ENCODE data around the gene CENPV.

Gene CENPV

DNA sequence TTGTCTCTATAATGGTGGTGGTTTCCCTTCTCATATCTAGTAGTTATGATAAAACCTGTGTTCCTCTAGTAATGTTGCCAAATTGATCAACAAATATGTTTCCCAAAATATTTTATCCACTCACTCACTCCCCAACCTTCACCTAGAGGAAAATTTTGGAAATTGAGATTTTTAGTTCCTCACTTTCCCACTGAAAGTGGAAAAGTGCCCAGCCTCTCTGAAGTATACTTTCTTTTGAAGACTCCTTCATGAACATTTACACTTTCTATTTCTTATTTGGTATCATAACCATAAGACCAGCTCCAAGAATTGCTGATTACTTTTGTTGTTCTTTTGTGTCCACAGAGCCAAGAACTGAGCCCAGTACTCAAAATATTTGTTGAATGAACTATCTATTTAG, 5.1 kb upstream of the CENPV start:
- H3K27ac ChIP-seq, result no peak overlapping the region
- TF ChIP-seq, protein P1, sequence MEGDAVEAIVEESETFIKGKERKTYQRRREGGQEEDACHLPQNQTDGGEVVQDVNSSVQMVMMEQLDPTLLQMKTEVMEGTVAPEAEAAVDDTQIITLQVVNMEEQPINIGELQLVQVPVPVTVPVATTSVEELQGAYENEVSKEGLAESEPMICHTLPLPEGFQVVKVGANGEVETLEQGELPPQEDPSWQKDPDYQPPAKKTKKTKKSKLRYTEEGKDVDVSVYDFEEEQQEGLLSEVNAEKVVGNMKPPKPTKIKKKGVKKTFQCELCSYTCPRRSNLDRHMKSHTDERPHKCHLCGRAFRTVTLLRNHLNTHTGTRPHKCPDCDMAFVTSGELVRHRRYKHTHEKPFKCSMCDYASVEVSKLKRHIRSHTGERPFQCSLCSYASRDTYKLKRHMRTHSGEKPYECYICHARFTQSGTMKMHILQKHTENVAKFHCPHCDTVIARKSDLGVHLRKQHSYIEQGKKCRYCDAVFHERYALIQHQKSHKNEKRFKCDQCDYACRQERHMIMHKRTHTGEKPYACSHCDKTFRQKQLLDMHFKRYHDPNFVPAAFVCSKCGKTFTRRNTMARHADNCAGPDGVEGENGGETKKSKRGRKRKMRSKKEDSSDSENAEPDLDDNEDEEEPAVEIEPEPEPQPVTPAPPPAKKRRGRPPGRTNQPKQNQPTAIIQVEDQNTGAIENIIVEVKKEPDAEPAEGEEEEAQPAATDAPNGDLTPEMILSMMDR (IDR thresholded peaks at IDR 0.05), result no peak
- DNase-seq (ENCODE audit: low spot score), result no peak
- H3K4me3 ChIP-seq, result no peak overlapping the region

DNA sequence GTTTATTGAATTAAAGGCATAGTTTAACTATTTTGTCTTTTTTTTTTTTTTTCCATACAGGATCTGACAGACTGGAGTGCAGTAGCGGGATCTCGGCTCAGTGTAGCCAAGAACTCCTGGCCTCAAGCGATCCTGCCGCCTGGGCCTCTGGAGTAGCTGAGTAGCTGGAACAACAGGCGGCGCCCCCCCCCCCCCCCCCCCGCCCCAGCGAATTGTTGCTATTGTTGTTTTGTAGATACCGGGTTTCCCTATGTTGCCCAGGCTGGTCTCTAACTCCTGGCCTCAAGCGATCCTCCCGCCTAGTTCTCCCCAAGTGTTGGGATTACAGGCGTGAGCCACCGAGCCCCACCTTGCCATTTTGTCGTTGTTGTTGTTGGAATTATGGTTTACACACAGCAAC, 1.3 kb upstream of the CENPV start:
- TF ChIP-seq, protein P1 (IDR thresholded peaks at IDR 0.05), result no peak
- Histone ChIP-seq H3K27ac (no peak overlapping the region), H3K4me3 (no peak overlapping the region)
- DNase-seq (ENCODE audit: low spot score), result peak; percentile 49

DNA sequence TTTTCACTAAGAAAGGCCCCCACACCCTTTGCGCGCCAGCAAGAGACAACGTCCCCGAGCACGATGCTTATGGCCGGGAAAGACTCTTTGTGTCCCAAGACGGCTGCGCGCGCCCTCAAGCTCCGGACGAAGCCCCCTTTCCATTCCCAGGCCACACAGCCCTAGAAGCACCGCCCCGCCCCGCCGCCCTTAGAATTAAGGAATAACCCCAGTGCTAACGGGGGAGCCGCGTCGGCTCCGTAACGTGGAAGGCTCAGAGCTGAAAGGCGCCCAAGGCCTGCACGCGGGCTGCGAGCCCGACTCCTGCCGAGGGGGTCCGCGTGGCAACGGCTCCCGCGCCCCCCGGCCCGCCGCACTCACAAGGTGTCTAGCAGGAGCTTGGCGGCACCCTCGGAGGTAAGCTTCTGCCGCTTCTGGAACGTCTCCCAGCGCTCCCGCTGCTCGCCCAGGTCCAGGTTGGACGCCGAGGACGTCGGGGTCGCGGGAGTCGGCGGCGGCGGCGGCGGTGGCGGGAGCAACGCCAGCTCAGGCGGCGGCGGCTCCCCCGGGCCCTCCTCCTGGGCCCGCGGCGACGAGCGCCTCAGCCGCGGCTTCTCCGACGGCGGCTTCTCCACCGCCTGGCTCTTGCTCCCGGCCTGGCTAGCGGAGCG, 477 bp downstream of the CENPV start:
- no peak for DNase-seq (ENCODE audit: low spot score)
- Histone ChIP-seq H3K4me3 (peak overlapping the region; percentile 84), H3K27ac (peak overlapping the region; percentile 38 to 64)
- TF ChIP-seq, protein P1 (IDR thresholded peaks at IDR 0.05), result no peak

DNA sequence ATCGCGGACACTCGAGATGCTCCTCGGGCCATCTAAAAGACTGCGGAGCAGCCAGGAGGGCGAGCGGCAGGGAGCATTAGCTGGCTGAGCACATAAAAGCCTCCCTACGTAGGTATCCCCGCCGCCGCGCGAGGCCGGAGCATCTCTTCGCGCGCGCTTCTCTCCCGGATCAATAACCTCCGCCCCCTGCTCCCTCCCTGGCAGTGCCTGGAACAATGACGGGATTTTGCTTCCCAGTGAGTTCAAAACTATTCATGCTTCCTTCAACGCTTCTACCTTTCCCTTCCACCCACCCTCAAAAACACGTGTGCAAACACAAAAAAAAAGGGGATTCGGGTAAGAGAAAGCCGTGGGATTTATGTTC, 984 bp downstream of the CENPV start:
- DNase-seq (ENCODE audit: low spot score), result no peak
- TF ChIP-seq, protein P1 (IDR thresholded peaks at IDR 0.05), result no peak
- peak overlapping the region; percentile 84 for H3K4me3 ChIP-seq
- H3K27ac ChIP-seq, result no peak overlapping the region

DNA sequence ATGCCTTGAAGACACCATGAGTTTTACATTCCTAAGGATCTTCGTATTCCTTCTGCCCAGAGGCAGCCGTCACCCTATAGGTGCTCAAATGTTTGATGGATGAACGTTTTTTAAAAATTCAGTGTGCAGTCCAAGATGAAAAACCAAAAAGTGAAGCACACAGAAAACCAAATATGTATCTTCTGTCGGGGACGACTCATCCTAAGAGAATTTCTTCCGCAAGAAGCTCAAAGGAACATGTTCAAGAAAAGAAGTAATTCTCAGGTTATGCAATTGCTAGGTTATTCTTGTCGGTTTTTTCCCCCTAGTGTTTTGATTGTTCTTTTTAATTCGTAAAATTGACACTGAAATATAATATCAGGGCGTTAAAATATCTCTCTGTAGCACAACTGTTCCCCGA, 1.4 kb downstream of the CENPV start:
- H3K27ac ChIP-seq, result no peak overlapping the region
- TF ChIP-seq, protein P1 (IDR thresholded peaks at IDR 0.05), result no peak
- no peak for DNase-seq (ENCODE audit: low spot score)
- peak overlapping the region; percentile 84 for H3K4me3 ChIP-seq

DNA sequence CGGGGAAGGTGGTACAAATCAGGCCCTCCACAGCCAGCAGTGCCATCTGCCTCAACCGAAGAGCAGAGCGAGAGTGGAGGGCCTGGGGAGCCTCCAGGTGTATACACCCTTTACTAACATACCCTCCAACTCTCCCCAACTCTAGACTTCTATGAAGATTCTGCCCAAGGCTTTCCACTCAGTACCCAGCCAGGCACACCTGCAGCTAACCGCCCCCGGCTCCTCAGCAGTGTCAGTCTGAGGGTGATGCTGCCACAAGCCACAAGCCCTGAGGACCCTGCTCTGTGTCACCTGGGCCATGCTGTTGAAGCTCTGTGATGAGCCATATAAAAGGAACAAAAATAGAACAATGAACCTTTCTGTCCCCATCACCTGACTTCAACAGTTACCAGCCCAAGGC, 3.8 kb downstream of the CENPV start:
- no peak overlapping the region for H3K4me3 ChIP-seq
- DNase-seq (ENCODE audit: low spot score), result no peak
- H3K27ac ChIP-seq, result no peak overlapping the region
- TF ChIP-seq, protein P1 (IDR thresholded peaks at IDR 0.05), result no peak

DNA sequence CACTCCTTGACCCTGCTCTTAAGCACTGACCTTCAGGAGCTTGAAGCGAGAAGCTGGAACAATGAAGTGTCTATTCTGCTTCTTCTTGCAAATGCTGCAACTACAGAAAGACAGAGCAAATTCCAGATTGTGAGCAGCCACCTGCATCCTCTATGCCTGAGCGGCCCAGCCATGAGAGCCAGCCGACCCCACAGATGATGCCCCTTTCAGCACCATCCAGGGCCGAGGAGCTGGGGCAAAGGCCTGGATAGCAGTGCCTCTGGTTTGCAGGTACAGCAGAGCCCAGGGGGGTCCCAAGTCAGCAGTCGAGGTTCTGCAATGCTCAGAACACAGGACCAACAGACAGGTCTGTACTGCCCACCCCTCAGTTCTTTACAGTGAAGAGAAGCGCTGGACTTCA, 4.7 kb downstream of the CENPV start:
- Histone ChIP-seq H3K27ac (no peak overlapping the region), H3K4me3 (no peak overlapping the region)
- TF ChIP-seq, protein P1 (IDR thresholded peaks at IDR 0.05), result no peak
- no peak for DNase-seq (ENCODE audit: low spot score)

Data from coronary artery (tissue), 2 donors.